Astrocyte (in vitro differentiated cells and primary cell): Measurements from ENCODE around the gene PDGFA. TPM values are rescaled to one million over a fixed set of nuclear protein-coding genes. Genes with fewer than 3 reads are reported as not detected.

ENCODE experiments used
- DNase-seq: peaks from one replicate; pipeline ENCODE4 v3.0.0-alpha.2; 2010; ENCODE audit warnings: low read depth
- FAIRE-seq: peaks from 2 replicates; lab custom pipeline; 2011; peaks lifted over from hg19 to GRCh38; lab: Jason Lieb, UNC
- H2AFZ ChIP-seq: 2 replicates; pipeline ENCODE4 v1.6.0; 2012; ENCODE audit warnings: low read depth, low read length, inconsistent platforms
- H3K27ac ChIP-seq: 2 replicates; pipeline ENCODE4 v1.5.1; 2011; ENCODE audit warnings: low read depth, low read length, inconsistent platforms
- H3K27me3 ChIP-seq: 2 replicates; pipeline ENCODE4 v1.6.0; 2011; ENCODE audit warnings: low read length, inconsistent platforms; ENCODE audit not compliant: insufficient read depth
- H3K36me3 ChIP-seq: 2 replicates; pipeline ENCODE4 v1.5.1; 2011; ENCODE audit warnings: low read length, inconsistent platforms; ENCODE audit not compliant: insufficient read depth
- H3K4me1 ChIP-seq: 2 replicates; pipeline ENCODE4 v1.5.1; 2011; ENCODE audit warnings: low read length, inconsistent platforms; ENCODE audit not compliant: insufficient read depth
- H3K4me2 ChIP-seq: 2 replicates; pipeline ENCODE4 v1.6.0; 2012; ENCODE audit warnings: low read length, inconsistent platforms
- H3K4me3 ChIP-seq: 2 replicates; pipeline ENCODE4 v1.5.1; 2011; ENCODE audit warnings: low read depth, mild to moderate bottlenecking, low read length, inconsistent platforms; ENCODE audit not compliant: insufficient read depth
- H3K79me2 ChIP-seq: 2 replicates; pipeline ENCODE4 v1.6.0; 2012; ENCODE audit warnings: mild to moderate bottlenecking, low read length, inconsistent platforms; ENCODE audit not compliant: insufficient read depth
- H3K9ac ChIP-seq: 2 replicates; pipeline ENCODE4 v1.6.0; 2012; ENCODE audit warnings: mild to moderate bottlenecking, low read length, inconsistent platforms
- H3K9me3 ChIP-seq: 2 replicates; pipeline ENCODE4 v1.5.1; 2012; ENCODE audit warnings: low read depth, mild to moderate bottlenecking, low read length, inconsistent platforms; ENCODE audit not compliant: insufficient read depth
- H4K20me1 ChIP-seq: 2 replicates; pipeline ENCODE4 v1.6.0; 2012; ENCODE audit warnings: low read length, inconsistent platforms; ENCODE audit not compliant: insufficient read depth
- H3K27ac Mint-ChIP-seq: one replicate; pipeline ENCODE4 v1.8.0; 2021; ENCODE audit warnings: mild to moderate bottlenecking, mixed read lengths; ENCODE audit not compliant: unreplicated experiment
- H3K27me3 Mint-ChIP-seq: one replicate; pipeline ENCODE4 v1.8.0; 2021; ENCODE audit warnings: low read depth, mixed read lengths; ENCODE audit not compliant: unreplicated experiment
- H3K36me3 Mint-ChIP-seq: one replicate; pipeline ENCODE4 v1.8.0; 2021; ENCODE audit warnings: low read depth, mixed read lengths; ENCODE audit not compliant: unreplicated experiment
- H3K4me1 Mint-ChIP-seq: one replicate; pipeline ENCODE4 v1.8.0; 2021; ENCODE audit warnings: low read depth, mixed read lengths; ENCODE audit not compliant: unreplicated experiment
- H3K4me3 Mint-ChIP-seq: one replicate; pipeline ENCODE4 v1.8.0; 2021; ENCODE audit warnings: mild to moderate bottlenecking, moderate library complexity, mixed read lengths; ENCODE audit not compliant: unreplicated experiment
- H3K9me3 Mint-ChIP-seq: one replicate; pipeline ENCODE4 v1.8.0; 2021; ENCODE audit warnings: mild to moderate bottlenecking, mixed read lengths; ENCODE audit not compliant: unreplicated experiment
- CTCF ChIP-seq: IDR thresholded peaks from 2 replicates; pipeline ENCODE4 v1.5.1; 2011; ENCODE audit warnings: low read depth, mild to moderate bottlenecking, inconsistent platforms, low read length, moderate library complexity; ENCODE audit not compliant: insufficient read depth
- EZH2 ChIP-seq: IDR thresholded peaks from 2 replicates; pipeline ENCODE4 v1.6.1; 2012; ENCODE audit warnings: mild to moderate bottlenecking, low read length, inconsistent platforms; ENCODE audit not compliant: insufficient read depth
- total RNA-seq: library from RNA; stranded (reverse); gene quantifications from 2 replicates; pipeline ENCODE4 v1.2.1, GENCODE V29; 2021

PDGFA gene
- total RNA-seq, 1 donor from 2014 or later = 47.1 TPM

GRCh38 chr7:545470-545869 lies 25.8 kb upstream of the PDGFA start:
- Histone ChIP-seq H3K79me2 (no peaks in the 10 kb centered on the region), H3K4me1 (peaks cover 23% of the 10 kb centered on the region), H3K4me2 (no peak overlapping the region), H3K9me3 (no peaks in the 10 kb centered on the region), H3K27ac (no peak overlapping the region), H3K27me3 (no peaks in the 10 kb centered on the region), H3K4me3 (no peak overlapping the region), H3K9ac (no peak overlapping the region), H3K36me3 (no peaks in the 10 kb centered on the region), H4K20me1 (no peaks in the 10 kb centered on the region), H2AFZ (no peak overlapping the region)
- Mint-ChIP-seq H3K4me1 (peaks cover 18% of the 10 kb centered on the region), H3K4me3 (no peak overlapping the region), H3K9me3 (peaks cover 3% of the 10 kb centered on the region), H3K27me3 (no peaks in the 10 kb centered on the region), H3K27ac (no peak overlapping the region), H3K36me3 (no peaks in the 10 kb centered on the region)
- no peak for TF ChIP-seq EZH2
- no peak for TF ChIP-seq CTCF
- FAIRE-seq (no peak), DNase-seq (no peak)

- Histone ChIP-seq H4K20me1 (no peaks in the 10 kb centered on the region), H2AFZ (no peak overlapping the region), H3K4me1 (peaks cover 29% of the 10 kb centered on the region), H3K36me3 (no peaks in the 10 kb centered on the region), H3K27ac (no peak overlapping the region), H3K9ac (no peak overlapping the region), H3K27me3 (no peaks in the 10 kb centered on the region), H3K79me2 (no peaks in the 10 kb centered on the region), H3K4me3 (no peak overlapping the region), H3K9me3 (no peaks in the 10 kb centered on the region), H3K4me2 (no peak overlapping the region)
- TF ChIP-seq CTCF = no peak
- no peak for TF ChIP-seq EZH2
- Mint-ChIP-seq H3K27me3 (no peaks in the 10 kb centered on the region), H3K27ac (no peak overlapping the region), H3K4me1 (peaks cover 22% of the 10 kb centered on the region), H3K36me3 (no peaks in the 10 kb centered on the region), H3K9me3 (peaks cover 3% of the 10 kb centered on the region), H3K4me3 (no peak overlapping the region)
- DNase-seq (no peak), FAIRE-seq (no peak)
Measured at GRCh38 chr7:544338-545221, 24.9 kb upstream of the PDGFA start.
